H1 (cell line): ENCODE data around the gene TRPT1. TPM values are rescaled to one million over a fixed set of nuclear protein-coding genes. Genes with fewer than 3 reads are reported as not detected.

ENCODE experiments used
- CTCF ChIA-PET: fragments of 300-600 bp; sonication (Branson Sonifier 250); formaldehyde crosslinking; loops from one replicate; lab custom pipeline; 2021; ENCODE audit not compliant: partially characterized antibody; lab: Charles Lee
- POLR2A ChIA-PET: fragments of 300-600 bp; sonication (Branson Sonifier 250); formaldehyde crosslinking; loops from one replicate; lab custom pipeline; 2021; ENCODE audit warnings: inconsistent platforms; ENCODE audit not compliant: partially characterized antibody; lab: Charles Lee
- DNase-seq, 2 experiments: peaks; one replicate each; pipeline versions ENCODE4 v3.0.0 to v3.0.0-alpha.2; 2010 to 2022; ENCODE audit warnings: low spot score in 2 of 2, low read depth in 1 of 2, mixed read lengths in 1 of 2
- FAIRE-seq: peaks from 2 replicates; lab custom pipeline; 2011; peaks lifted over from hg19 to GRCh38; lab: Jason Lieb, UNC
- H2AFZ ChIP-seq: 2 replicates; pipeline ENCODE4 v1.8.1; 2012; ENCODE audit warnings: low read length, inconsistent platforms
- H2AK5ac ChIP-seq: 2 replicates; pipeline ENCODE4 v1.6.1; 2013; ENCODE audit warnings: low read depth, low read length
- H2BK120ac ChIP-seq: replicated peaks from 2 replicates; pipeline ENCODE3; 2013; ENCODE audit warnings: low read depth, low read length, inconsistent platforms
- H2BK12ac ChIP-seq: 2 replicates; pipeline ENCODE4 v1.6.1; 2013; ENCODE audit warnings: low read depth, low read length
- H2BK15ac ChIP-seq: 2 replicates; pipeline ENCODE4 v1.6.1; 2013; ENCODE audit warnings: low read length
- H2BK20ac ChIP-seq: 2 replicates; pipeline ENCODE4 v1.6.1; 2013; ENCODE audit warnings: low read length
- H2BK5ac ChIP-seq: 2 replicates; pipeline ENCODE4 v1.6.1; 2013; ENCODE audit warnings: low read depth, low read length
- H3K14ac ChIP-seq: 2 replicates; pipeline ENCODE4 v1.6.1; 2013; ENCODE audit warnings: inconsistent platforms; ENCODE audit not compliant: insufficient read length
- H3K18ac ChIP-seq: 2 replicates; pipeline ENCODE4 v1.6.1; 2013; ENCODE audit warnings: low read length; ENCODE audit errors: extremely low read depth
- H3K23ac ChIP-seq: 2 replicates; pipeline ENCODE4 v1.6.1; 2013; ENCODE audit warnings: inconsistent platforms; ENCODE audit not compliant: insufficient read length
- H3K23me2 ChIP-seq: 2 replicates; pipeline ENCODE4 v1.6.1; 2013; ENCODE audit warnings: low read depth, low read length
- H3K27ac ChIP-seq: 2 replicates; pipeline ENCODE4 v1.6.1; 2011; ENCODE audit warnings: low read depth, low read length, inconsistent platforms
- H3K27me3 ChIP-seq, 4 experiments: replicated peaks in 1 of 4; 1 replicate in 1 of 4; 2 replicates in 3 of 4; pipeline versions ENCODE4 v1.6.1 to v1.8.1; 2011 to 2013; ENCODE audit warnings: low read length in 3 of 4, mild to moderate bottlenecking in 3 of 4, inconsistent platforms in 2 of 4, mixed read lengths in 2 of 4, moderate library complexity in 1 of 4; ENCODE audit not compliant: control insufficient read depth in 3 of 4, insufficient read depth in 3 of 4; ENCODE audit errors: extremely low read depth in 1 of 4
- H3K36me3 ChIP-seq, 4 experiments: 2 replicates each; pipeline versions ENCODE4 v1.6.1 to v1.8.1; 2011 to 2013; ENCODE audit warnings: mild to moderate bottlenecking in 4 of 4, low read length in 3 of 4, moderate library complexity in 2 of 4, control low read depth in 1 of 4, inconsistent platforms in 1 of 4; ENCODE audit not compliant: insufficient read depth in 4 of 4, control insufficient read depth in 2 of 4
- H3K4ac ChIP-seq: replicated peaks from 2 replicates; pipeline ENCODE3; 2013; ENCODE audit warnings: low read length, low read depth, mixed read lengths, inconsistent platforms; ENCODE audit not compliant: insufficient read length
- H3K4me1 ChIP-seq, 4 experiments: replicated peaks in 1 of 4; 1 replicate in 1 of 4; 2 replicates in 3 of 4; pipeline versions ENCODE4 v1.6.1 to v1.8.1; 2011 to 2013; ENCODE audit warnings: low read length in 3 of 4, inconsistent platforms in 2 of 4, mixed read lengths in 1 of 4; ENCODE audit not compliant: insufficient read depth in 4 of 4, control insufficient read depth in 3 of 4
- H3K4me2 ChIP-seq, 2 experiments: 2 replicates each; pipeline versions ENCODE4 v1.6.1 to v1.8.1; 2011 to 2013; ENCODE audit warnings: low read depth in 2 of 2, low read length in 2 of 2, control low read depth in 1 of 2, inconsistent platforms in 1 of 2, mild to moderate bottlenecking in 1 of 2; ENCODE audit not compliant: insufficient read depth in 1 of 2
- H3K4me3 ChIP-seq, 4 experiments: fragments of 200-600, 300-600 bp in 1 of 4; sonication (generic), shearing (Covaris generic), sonication (Bioruptor Twin) in 1 of 4; 2 replicates each; pipeline versions ENCODE4 v1.5.1 to v1.8.1; 2011 to 2016; ENCODE audit warnings: low read length in 4 of 4, low read depth in 3 of 4, control low read depth in 2 of 4, inconsistent platforms in 2 of 4, mild to moderate bottlenecking in 2 of 4, mixed read lengths in 1 of 4, moderate library complexity in 1 of 4; ENCODE audit not compliant: insufficient read depth in 2 of 4; ENCODE audit errors: extremely low read depth in 1 of 4
- H3K56ac ChIP-seq: replicated peaks from 2 replicates; pipeline ENCODE3; 2013; ENCODE audit warnings: low read depth, mild to moderate bottlenecking, mixed read lengths, low read length, inconsistent platforms; ENCODE audit not compliant: insufficient read length
- H3K79me1 ChIP-seq: 2 replicates; pipeline ENCODE4 v1.6.1; 2013; ENCODE audit warnings: low read depth, low read length, control low read depth
- H3K79me2 ChIP-seq, 2 experiments: 2 replicates each; pipeline versions ENCODE4 v1.6.1 to v1.8.1; 2012 to 2013; ENCODE audit warnings: low read length in 2 of 2, mild to moderate bottlenecking in 2 of 2, inconsistent platforms in 1 of 2; ENCODE audit not compliant: insufficient read depth in 2 of 2, control insufficient read depth in 1 of 2
- H3K9ac ChIP-seq, 4 experiments: replicated peaks in 1 of 4; 1 replicate in 1 of 4; 2 replicates in 3 of 4; pipeline versions ENCODE4 v1.6.1 to v1.8.1; 2011 to 2013; ENCODE audit warnings: low read depth in 3 of 4, low read length in 3 of 4, control low read depth in 2 of 4, mild to moderate bottlenecking in 2 of 4, moderate library complexity in 2 of 4, inconsistent platforms in 1 of 4; ENCODE audit errors: extremely low read depth in 1 of 4
- H3K9me3 ChIP-seq, 2 experiments: 2 replicates each; pipeline versions ENCODE4 v1.6.1 to v1.8.1; 2012 to 2013; ENCODE audit warnings: mild to moderate bottlenecking in 2 of 2, moderate library complexity in 2 of 2, control low read depth in 1 of 2, inconsistent platforms in 1 of 2, low read depth in 1 of 2, low read length in 1 of 2, mixed read lengths in 1 of 2; ENCODE audit not compliant: insufficient read depth in 2 of 2
- H4K20me1 ChIP-seq, 2 experiments: replicated peaks in 1 of 2; 2 replicates each; pipeline versions ENCODE3 to v1.8.1; 2011 to 2013; ENCODE audit warnings: inconsistent platforms in 2 of 2, low read length in 2 of 2, mild to moderate bottlenecking in 1 of 2; ENCODE audit not compliant: insufficient read depth in 2 of 2, control insufficient read depth in 1 of 2
- H4K5ac ChIP-seq: 2 replicates; pipeline ENCODE4 v1.6.1; 2013; ENCODE audit warnings: low read length, low read depth, mixed read lengths, inconsistent platforms; ENCODE audit not compliant: insufficient read length
- H4K8ac ChIP-seq: 2 replicates; pipeline ENCODE4 v1.8.0; 2013; ENCODE audit warnings: mild to moderate bottlenecking, moderate library complexity, low read length, inconsistent platforms; ENCODE audit not compliant: insufficient read depth; ENCODE audit errors: extremely low read depth
- H4K91ac ChIP-seq: replicated peaks from 2 replicates; pipeline ENCODE3; 2013; ENCODE audit warnings: low read length, mixed read lengths, inconsistent platforms; ENCODE audit not compliant: insufficient read length
- ASH2L ChIP-seq: fragments of 200-600, 300-600 bp; sonication (generic); IDR thresholded peaks from one replicate; pipeline ENCODE4 v1.7.1; 2017; ENCODE audit warnings: low read length
- JUND ChIP-seq: IDR thresholded peaks from 2 replicates; pipeline ENCODE4 v1.6.1; 2011; ENCODE audit warnings: mild to moderate bottlenecking, improper control_type of control experiment, low read length
- KDM5A ChIP-seq: fragments of 200-600 bp; IDR thresholded peaks from 2 replicates; pipeline ENCODE4 v1.7.1; 2012; ENCODE audit warnings: mild to moderate bottlenecking, low read length, inconsistent platforms, mixed read lengths
- NANOG ChIP-seq: IDR thresholded peaks from 2 replicates; pipeline ENCODE4 v1.6.1; 2011; ENCODE audit warnings: low read length, low read depth, mild to moderate bottlenecking, inconsistent platforms; ENCODE audit not compliant: insufficient read depth, poor library complexity, severe bottlenecking
- PHF8 ChIP-seq: fragments of 200-600 bp; sonication (generic); conservative IDR thresholded peaks from 2 replicates; pipeline ENCODE4 v1.7.1; 2012; ENCODE audit warnings: low read depth, mild to moderate bottlenecking, inconsistent platforms, low read length, moderate library complexity
- POLR2A ChIP-seq, 2 experiments: IDR thresholded peaks; 1 replicate in 1 of 2; 2 replicates in 1 of 2; pipeline ENCODE4 v1.6.1; 2011; ENCODE audit warnings: low read depth in 2 of 2, low read length in 2 of 2, mild to moderate bottlenecking in 2 of 2; ENCODE audit errors: control extremely low read depth in 1 of 2
- RXRA ChIP-seq: IDR thresholded peaks from 2 replicates; pipeline ENCODE4 v1.6.1; 2011; ENCODE audit warnings: low read depth, mild to moderate bottlenecking, low read length, moderate library complexity; ENCODE audit not compliant: insufficient read depth
- SIRT6 ChIP-seq: IDR thresholded peaks from one replicate; pipeline ENCODE4 v1.7.1; 2012; ENCODE audit warnings: low read length, inconsistent platforms
- SP1 ChIP-seq: IDR thresholded peaks from 2 replicates; pipeline ENCODE4 v1.6.1; 2011; ENCODE audit warnings: low read depth, low read length
- WGBS, 2 experiments: shearing (Covaris generic) in 1 of 2; methylation state at CpG; one replicate each; pipeline versions ENCODE4 v1.1.6 to v1.1.7; 2013 to 2015; ENCODE audit warnings: low lambda C conversion rate in 2 of 2, mixed read lengths in 2 of 2, inconsistent platforms in 1 of 2, low coverage in 1 of 2, missing lambda C conversion rate in 1 of 2; ENCODE audit not compliant: insufficient replicate concordance in 2 of 2, insufficient coverage in 1 of 2, insufficient read length in 1 of 2; ENCODE audit errors: extremely low coverage in 1 of 2, missing lambda C conversion rate in 1 of 2; 5-methylcytosine and 5-hydroxymethylcytosine counted together
- polyA plus RNA-seq, 7 experiments: library from polyadenylated mRNA; depleted of rRNA in 3 of 7; stranded (reverse) in 5 of 7; unstranded in 2 of 7; fragments of >200 nt in 5 of 7; fragments of 200-250 nt in 2 of 7; gene quantifications; 1 replicate in 5 of 7; 2 replicates in 1 of 7; 4 replicates in 1 of 7; pipeline versions ENCODE4 v1.2.1 to v1.2.3, GENCODE V29; 2011 to 2013; ENCODE audit warnings: missing spikeins in 2 of 7, mixed read lengths in 2 of 7
- total RNA-seq: library from RNA; stranded (reverse); fragmentation: NEBNext Ultra II Directional; extraction: Animal tissue kit (Norgen Biotek cat#: 25700); gene quantifications from 2 replicates; pipeline ENCODE4 v1.2.1, GENCODE V29; 2021
- TF ChIP-seq, protein P1 (sequence below): IDR thresholded peaks from 2 replicates; pipeline ENCODE4 v1.6.1; 2012; ENCODE audit warnings: inconsistent platforms

Gene TRPT1
- total and polyA plus RNA-seq, 2 of the 8 experiments (the other 6 are each of a cell fraction or from before 2014, with no cell fraction given), result 34.5 to 74.6 TPM

GRCh38 chr11:64241491-64242374, 15.7 kb upstream of the TRPT1 start:
- CTCF ChIA-PET, result interaction anchor here (0.5 to 3.9 kb wide), 8 partner anchors 9 to 1569 kb away, joined by 3 to 17 read pairs (median 4); partner anchors contain the start of genes NUDT22 and TRPT1
- peak in 1 of 2 experiments; percentile 54; a peak in 2 of 3 replicates for TF ChIP-seq POLR2A (IDR thresholded peaks at IDR 0.05; ENCODE audit: control extremely low read depth in 1 of 2, low read depth in 2 of 2, low read length in 2 of 2)
- TF ChIP-seq RXRA, result no peak
- TF ChIP-seq SIRT6, result no peak
- peak; percentile 40 for TF ChIP-seq PHF8
- TF ChIP-seq, protein P1, sequence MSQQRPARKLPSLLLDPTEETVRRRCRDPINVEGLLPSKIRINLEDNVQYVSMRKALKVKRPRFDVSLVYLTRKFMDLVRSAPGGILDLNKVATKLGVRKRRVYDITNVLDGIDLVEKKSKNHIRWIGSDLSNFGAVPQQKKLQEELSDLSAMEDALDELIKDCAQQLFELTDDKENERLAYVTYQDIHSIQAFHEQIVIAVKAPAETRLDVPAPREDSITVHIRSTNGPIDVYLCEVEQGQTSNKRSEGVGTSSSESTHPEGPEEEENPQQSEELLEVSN, result no peak
- peak; percentile 45; the same call in 1 of the 2 replicates for TF ChIP-seq SP1
- no peak; the same call in 1 of the 2 replicates for TF ChIP-seq KDM5A
- no peak for TF ChIP-seq ASH2L
- no peak for TF ChIP-seq JUND
- no peak for TF ChIP-seq NANOG

More at GRCh38 chr11:64241491-64242374, 15.7 kb upstream of the TRPT1 start:
- Histone ChIP-seq H3K36me3 (peaks cover 0 to 19% (median 7%) of the 10 kb centered on the region in 4 experiments; a peak in 4 of 8 replicates), H3K18ac (peak overlapping the region; percentile 71), H2AFZ (no peak overlapping the region), H2BK120ac (no peak overlapping the region), H3K4me1 (peaks cover 0 to 18% (median 12%) of the 10 kb centered on the region in 4 experiments; a peak in 6 of 7 replicates), H4K91ac (peak overlapping the region; percentile 66), H3K27ac (peak overlapping the region; percentile 38; the same call in 1 of the 2 replicates), H3K23me2 (peaks cover 16% of the 10 kb centered on the region), H4K20me1 (peaks cover 0 to 13% of the 10 kb centered on the region in 2 experiments), H3K56ac (peak overlapping the region; percentile 90), H3K79me1 (peaks cover 6% of the 10 kb centered on the region), H4K5ac (peak overlapping the region; percentile 74), H3K23ac (no peak overlapping the region), H2BK20ac (peak overlapping the region; percentile 72; the same call in 1 of the 2 replicates), H3K4ac (peak overlapping the region; percentile 38), H3K4me3 (peak overlapping the region; percentile 61 to 82 (median 78)), H4K8ac (peak overlapping the region; percentile 92), H3K4me2 (peak overlapping the region; percentile 79 to 82), H2BK5ac (peak overlapping the region; percentile 88; the same call in 1 of the 2 replicates), H2BK12ac (no peak overlapping the region), H3K27me3 (no peaks in the 10 kb centered on the region), H2BK15ac (0 out of 2 replicates have a peak overlapping the region, but pooled peaks have one; percentile 46), H3K9me3 (no peaks in the 10 kb centered on the region), H2AK5ac (peak overlapping the region; percentile 82; the same call in 1 of the 2 replicates), H3K14ac (no peak overlapping the region), H3K9ac (peak overlapping the region; percentile 65 to 81 (median 65); a peak in 6 of 7 replicates), H3K79me2 (peaks cover 6 to 21% of the 10 kb centered on the region in 2 experiments; a peak in 3 of 4 replicates)
- peak; percentile 82 to 99 for DNase-seq
- no peak for FAIRE-seq
- POLR2A ChIA-PET, result interaction anchor here (0.7 to 13.1 kb wide), 13 partner anchors 7 to 243 kb away, joined by 3 to 352 read pairs (median 35); partner anchors contain the start of genes BAD, DNAJC4, FERMT3 and GPR137
- 1% methylated on average over 44 of the region's 63 CpGs; no CpG with 5 or more reads in 1 of the 2 experiments for WGBS, 2 experiments
